Subcutaneous preadipocyte (primary cell): ENCODE measurements around the gene PLPP7. TPM values are rescaled to one million over a fixed set of nuclear protein-coding genes. Genes with fewer than 3 reads are reported as not detected.

Source experiments
- total RNA-seq: library from RNA; depleted of rRNA; stranded (reverse); fragments of >200 nt; gene quantifications from 2 replicates; pipeline ENCODE4 v1.2.3, GENCODE V29; 2012

The PLPP7 gene
- total RNA-seq: 7.8 and 13.6 TPM in 2 replicates

DNA sequence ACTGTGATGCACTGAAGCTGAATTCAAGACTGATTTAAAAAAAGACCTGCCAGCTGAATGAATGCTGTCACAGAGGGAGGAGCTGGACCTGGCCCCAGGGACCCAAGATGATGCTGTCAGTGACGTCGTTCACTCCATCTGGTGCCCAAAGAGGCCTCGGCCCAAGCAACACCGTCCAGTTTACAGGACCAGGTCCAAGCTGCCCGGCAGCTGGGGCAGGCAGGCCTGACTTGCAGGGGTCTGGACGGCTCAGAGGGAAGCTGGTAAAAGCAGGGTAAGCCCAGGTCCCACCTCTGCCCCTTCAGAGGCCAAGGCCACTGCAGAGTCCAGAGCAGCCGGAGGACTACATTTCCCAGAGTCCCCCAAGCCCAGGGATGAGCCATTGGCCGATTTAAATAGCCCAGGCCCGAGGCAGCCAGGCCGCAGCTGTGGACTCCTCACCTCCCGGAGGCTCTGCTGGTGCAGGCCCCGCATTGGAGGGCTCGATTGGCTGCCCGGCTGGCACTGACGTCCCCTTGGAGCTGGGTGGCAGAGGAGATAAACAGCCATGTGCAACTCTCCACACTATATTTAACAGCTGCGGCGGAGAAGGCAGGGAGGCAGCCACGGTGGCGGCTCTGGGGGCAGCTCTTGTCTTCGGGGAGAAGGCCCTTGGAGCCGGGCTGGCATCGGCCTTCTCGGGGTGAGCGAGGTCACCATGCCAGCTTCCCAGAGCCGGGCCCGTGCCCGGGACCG is at the start of gene PLPP7:
TSS of gene PLPP7 (plus strand) at position 423 of the 735 bp plus-strand sequence. CDS start at position 698, 275 bp downstream.

DNA sequence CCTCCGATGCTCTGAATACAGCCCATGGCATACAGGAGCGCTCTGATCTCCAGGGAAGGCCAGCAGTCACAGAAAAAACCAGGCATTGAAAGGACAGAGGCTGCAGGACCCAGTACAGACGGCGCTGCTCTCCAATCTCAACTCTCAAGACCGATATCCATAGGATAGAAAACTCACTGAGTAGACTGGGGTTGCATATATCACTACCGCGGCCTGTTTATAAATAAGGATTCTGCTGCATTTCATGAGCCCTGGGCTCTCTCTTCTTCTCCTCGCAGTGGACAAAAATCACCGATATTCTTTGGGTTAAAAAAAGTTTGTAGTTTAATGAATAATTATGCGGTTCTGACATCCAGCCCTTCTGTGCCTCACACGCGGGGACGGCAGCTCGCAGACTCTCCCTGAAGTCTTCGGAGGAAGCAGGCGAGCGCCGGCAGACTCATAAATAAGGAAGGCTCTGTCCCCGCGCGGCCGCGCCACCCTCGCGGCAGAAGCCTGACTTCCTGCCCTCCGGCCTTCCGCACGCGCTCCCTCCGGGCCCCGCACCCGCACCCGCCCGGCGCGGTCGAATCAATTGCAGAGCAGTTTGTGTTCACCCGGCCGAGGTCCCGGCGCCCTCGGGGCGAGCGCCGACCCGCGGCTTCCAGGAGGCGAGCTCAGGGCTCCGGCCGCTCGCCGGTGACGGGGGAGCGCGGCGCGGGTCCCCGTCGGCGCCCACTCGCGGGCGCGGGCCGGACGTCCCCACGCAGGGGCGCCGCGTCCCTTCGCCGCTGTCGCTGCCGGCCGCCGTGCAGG is 13.2 kb upstream of the PLPP7 start, which contains the start of gene FAM78A:
TSS of gene FAM78A (minus strand) at position 417 of the 795 bp plus-strand sequence. CDS start at position 86, 331 bp downstream.

Other genes starting within 250 kb of the PLPP7 start
- gene AIF1L, start 193.2 kb upstream of the PLPP7 start, total RNA-seq: 0.20 and 0.37 TPM in 2 replicates
- 16.9 and 20.7 TPM in 2 replicates for gene NUP214, start 164.1 kb upstream of the PLPP7 start, total RNA-seq
- 0.59 and 0.73 TPM in 2 replicates for gene FAM78A, start 13.2 kb upstream of the PLPP7 start, total RNA-seq
- gene PRRC2B, start 104.4 kb downstream of the PLPP7 start, total RNA-seq: 57.3 and 57.7 TPM in 2 replicates
- 17.8 and 19.1 TPM in 2 replicates for gene POMT1, start 213.2 kb downstream of the PLPP7 start, total RNA-seq
- gene UCK1, start 241.5 kb downstream of the PLPP7 start, total RNA-seq: 11.0 and 12.9 TPM in 2 replicates